GM12878 (cell line): ENCODE data around the gene APC2. TPM values are rescaled to one million over a fixed set of nuclear protein-coding genes. Genes with fewer than 3 reads are reported as not detected.

Experiments used
- ATAC-seq: fragments of 200-7000 bp; cut with Tn5 transposase; 3 replicates; pipeline ENCODE4 v1.9.1; 2020; ENCODE audit warnings: mild to moderate bottlenecking, moderate library complexity
- BruUV-seq: library from RNA; stranded (reverse); fragments of 400-500 nt; replicated peaks from 2 replicates; lab custom pipeline; 2021; lab: Mats Ljungman, UMichigan
- CTCF ChIA-PET: fragments of 300-600 bp; sonication (Branson Sonifier 250); formaldehyde crosslinking; extraction: SDS; loops from one replicate; lab custom pipeline; 2021; ENCODE audit warnings: inconsistent platforms; lab: Yijun Ruan, JAX
- POLR2A ChIA-PET: fragments of 350-600 bp; formaldehyde crosslinking; extraction: SDS; loops from one replicate; lab custom pipeline; 2021; ENCODE audit warnings: inconsistent platforms; lab: Charles Lee
- RAD21 ChIA-PET: fragments of 300-600 bp; sonication (Branson Sonifier 250); formaldehyde crosslinking; loops from one replicate; lab custom pipeline; 2023; ENCODE audit warnings: antibody characterized with exemption; ENCODE audit not compliant: unreplicated experiment; lab: Charles Lee
- SMC1A ChIA-PET: fragments of 300-600 bp; sonication (Branson Sonifier 250); formaldehyde crosslinking; loops from one replicate; lab custom pipeline; 2023; ENCODE audit not compliant: unreplicated experiment, uncharacterized antibody; lab: Charles Lee
- DNase-seq: peaks from one replicate; pipeline ENCODE4 v3.0.0-alpha.2; 2011; ENCODE audit warnings: low read depth, low spot score
- FAIRE-seq: peaks from 3 replicates; lab custom pipeline; 2011; peaks lifted over from hg19 to GRCh38; lab: Jason Lieb, UNC
- H2AFZ ChIP-seq: 2 replicates; pipeline ENCODE4 v1.6.0; 2011; ENCODE audit warnings: low read depth, low read length, control low read depth; ENCODE audit not compliant: control insufficient read depth
- H3K27ac ChIP-seq: 2 replicates; pipeline ENCODE4 v1.5.1; 2011; ENCODE audit warnings: control low read depth; ENCODE audit not compliant: control insufficient read depth, insufficient read depth
- H3K27me3 ChIP-seq, 2 experiments: replicated peaks in 1 of 2; 2 replicates each; pipeline versions ENCODE4 v1.6.0 to v1.6.1; 2011; ENCODE audit warnings: low read length in 1 of 2; ENCODE audit not compliant: control insufficient read depth in 2 of 2, insufficient read depth in 2 of 2
- H3K36me3 ChIP-seq, 2 experiments: 2 replicates each; pipeline ENCODE4 v1.5.1; 2011; ENCODE audit warnings: low read length in 1 of 2; ENCODE audit not compliant: control insufficient read depth in 2 of 2, insufficient read depth in 2 of 2
- H3K4me1 ChIP-seq: 2 replicates; pipeline ENCODE4 v1.6.1; 2011; ENCODE audit warnings: mild to moderate bottlenecking, low read length, moderate library complexity, mixed read lengths; ENCODE audit not compliant: control insufficient read depth, insufficient read depth
- H3K4me2 ChIP-seq: 2 replicates; pipeline ENCODE4 v1.6.0; 2011; ENCODE audit warnings: control low read depth; ENCODE audit not compliant: control insufficient read depth, insufficient read depth
- H3K4me3 ChIP-seq: fragments of 200-600 bp; sonication (generic); 2 replicates; pipeline ENCODE4 v1.5.1; 2016
- H3K79me2 ChIP-seq: 2 replicates; pipeline ENCODE4 v1.6.0; 2011; ENCODE audit warnings: low read length; ENCODE audit not compliant: control insufficient read depth, insufficient read depth
- H3K9ac ChIP-seq: 2 replicates; pipeline ENCODE4 v1.8.0; 2011; ENCODE audit warnings: low read length, control low read depth, mixed read lengths; ENCODE audit not compliant: control insufficient read depth, insufficient read depth
- H3K9me3 ChIP-seq: replicated peaks from 3 replicates; pipeline ENCODE4 v1.5.1; 2011; ENCODE audit warnings: mild to moderate bottlenecking, low read length; ENCODE audit not compliant: control insufficient read depth, insufficient read depth
- H4K20me1 ChIP-seq: 2 replicates; pipeline ENCODE4 v1.6.0; 2011; ENCODE audit not compliant: control insufficient read depth, insufficient read depth
- CEBPZ ChIP-seq: fragments of 150-350 bp; IDR thresholded peaks from 2 replicates; pipeline ENCODE4 v1.6.1; 2016; ENCODE audit warnings: low read depth, low read length
- GATAD2B ChIP-seq: fragments of 450-650 bp; conservative IDR thresholded peaks from 2 replicates; pipeline ENCODE4 v1.6.1; 2017; ENCODE audit warnings: low read depth, mild to moderate bottlenecking, moderate library complexity
- HDGF ChIP-seq: fragments of 450-650 bp; IDR thresholded peaks from 2 replicates; pipeline ENCODE4 v1.6.1; 2016; ENCODE audit warnings: antibody characterized with exemption
- NFYB ChIP-seq: IDR thresholded peaks from 2 replicates; pipeline ENCODE4 v1.6.1; 2011; ENCODE audit warnings: low read depth, mild to moderate bottlenecking, low read length, improper control_type of control experiment, moderate library complexity; ENCODE audit not compliant: insufficient read depth
- PML ChIP-seq: IDR thresholded peaks from 2 replicates; pipeline ENCODE4 v1.6.1; 2012; ENCODE audit warnings: low read length, inconsistent platforms
- RAD21 ChIP-seq: IDR thresholded peaks from 2 replicates; pipeline ENCODE4 v1.6.1; 2011; ENCODE audit warnings: mild to moderate bottlenecking, low read depth, low read length, moderate library complexity; ENCODE audit not compliant: insufficient read depth
- SREBF2 ChIP-seq: IDR thresholded peaks from 2 replicates; pipeline ENCODE4 v1.6.1; 2012; ENCODE audit warnings: mild to moderate bottlenecking, low read length
- SUZ12 ChIP-seq: fragments of 200-600 bp; sonication (generic); IDR thresholded peaks from one replicate; pipeline ENCODE4 v1.6.1; 2018; ENCODE audit warnings: antibody characterized with exemption, mild to moderate bottlenecking; ENCODE audit not compliant: unreplicated experiment
- WGBS: methylation state at CpG from one replicate; pipeline ENCODE4 v1.1.6; 2016; ENCODE audit warnings: low lambda C conversion rate; ENCODE audit not compliant: insufficient replicate concordance, insufficient coverage; ENCODE audit errors: missing lambda C conversion rate; 5-methylcytosine and 5-hydroxymethylcytosine counted together
- in situ Hi-C: fragments of 300-500 bp; cut with MboI; formaldehyde crosslinking; loops from 9 replicates; pipeline ENCODE4 v1.14.3; 2018; ENCODE audit warnings: mixed read lengths
- intact Hi-C: fragments of 100-400 bp; cut with micrococcal nuclease; formaldehyde crosslinking; loops from one replicate; pipeline ENCODE4 v1.14.2; 2022; ENCODE audit not compliant: unreplicated experiment
- polyA plus RNA-seq, 11 experiments: library from polyadenylated mRNA; depleted of rRNA in 4 of 11; unstranded in 6 of 11; stranded (reverse) in 5 of 11; fragments of >200 nt; fragmentation: Nextera tagmentation in 4 of 11; fragmentation: Illumina TruSeq in 1 of 11; extraction: Ambion mirVana in 4 of 11; extraction: Trizol in 1 of 11; gene quantifications; 1 replicate in 1 of 11; 2 replicates in 10 of 11; pipeline versions ENCODE4 v1.2.1 to v1.2.3, GENCODE V29; 2011 to 2016; ENCODE audit warnings: inconsistent platforms in 2 of 11, missing spikeins in 2 of 11, low read depth in 1 of 11
- total RNA-seq, 4 experiments: library from RNA; depleted of rRNA in 3 of 4; stranded (reverse); fragments of >200 nt in 3 of 4; fragmentation: Illumina TruSeq in 1 of 4; extraction: Trizol in 1 of 4; gene quantifications; 2 replicates each; pipeline versions ENCODE4 v1.2.1 to v1.2.3, GENCODE V29; 2013 to 2021
- TF ChIP-seq, protein P1 (sequence below): fragments of 450-650 bp; formaldehyde crosslinking; IDR thresholded peaks from 2 replicates; pipeline ENCODE4 v1.5.0; 2022; ENCODE audit warnings: mild to moderate bottlenecking, missing genetic modification characterization

Gene APC2
- total and polyA plus RNA-seq, 10 of the 15 experiments (the other 5 are each of a cell fraction or from before 2014, with no cell fraction given) = under 0.01 to 0.73 (median 0.04) TPM; not detected in 5

DNA sequence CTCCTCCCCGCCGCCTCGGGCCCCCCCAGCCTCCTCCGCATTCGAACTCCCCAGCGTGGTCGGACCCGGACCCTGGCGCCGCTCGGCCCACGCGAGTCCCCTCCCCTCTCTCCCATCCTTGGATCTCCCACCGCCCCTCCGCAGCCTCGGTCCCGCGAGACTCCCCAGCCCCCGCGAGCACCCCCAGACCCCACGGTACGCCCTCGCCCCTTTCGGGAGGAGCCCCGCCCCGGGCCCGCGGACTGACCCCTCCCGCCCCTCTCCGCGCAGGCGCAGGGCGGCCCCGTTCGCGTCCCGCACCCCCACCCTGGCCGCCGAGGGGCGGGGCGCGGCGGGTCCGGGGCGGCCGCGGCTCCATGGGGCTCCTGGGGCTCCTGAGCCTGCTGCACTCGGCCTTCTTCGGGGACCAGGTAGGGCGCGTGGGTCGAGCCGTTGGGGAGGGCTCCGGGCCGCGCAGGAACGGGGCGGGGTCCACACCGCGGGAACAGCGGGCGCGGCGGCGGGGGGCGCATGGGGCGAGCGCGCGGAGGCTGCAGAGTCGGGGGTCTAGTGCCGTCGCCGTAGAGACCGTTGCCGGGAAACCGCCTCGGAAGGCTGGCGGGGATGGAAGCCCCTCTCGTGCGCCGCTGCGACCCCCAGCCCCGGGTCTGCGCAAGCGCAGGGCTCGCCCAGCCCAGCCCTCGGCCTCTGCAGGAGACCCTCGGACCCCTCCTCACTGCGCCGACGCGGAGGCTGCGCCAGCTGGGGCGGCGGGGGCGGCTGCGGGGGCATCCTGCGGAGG lies 3.8 kb upstream of the APC2 start (continued):
- no peak for TF ChIP-seq CEBPZ
- no peak for TF ChIP-seq SREBF2
- no peak for TF ChIP-seq RAD21

DNA sequence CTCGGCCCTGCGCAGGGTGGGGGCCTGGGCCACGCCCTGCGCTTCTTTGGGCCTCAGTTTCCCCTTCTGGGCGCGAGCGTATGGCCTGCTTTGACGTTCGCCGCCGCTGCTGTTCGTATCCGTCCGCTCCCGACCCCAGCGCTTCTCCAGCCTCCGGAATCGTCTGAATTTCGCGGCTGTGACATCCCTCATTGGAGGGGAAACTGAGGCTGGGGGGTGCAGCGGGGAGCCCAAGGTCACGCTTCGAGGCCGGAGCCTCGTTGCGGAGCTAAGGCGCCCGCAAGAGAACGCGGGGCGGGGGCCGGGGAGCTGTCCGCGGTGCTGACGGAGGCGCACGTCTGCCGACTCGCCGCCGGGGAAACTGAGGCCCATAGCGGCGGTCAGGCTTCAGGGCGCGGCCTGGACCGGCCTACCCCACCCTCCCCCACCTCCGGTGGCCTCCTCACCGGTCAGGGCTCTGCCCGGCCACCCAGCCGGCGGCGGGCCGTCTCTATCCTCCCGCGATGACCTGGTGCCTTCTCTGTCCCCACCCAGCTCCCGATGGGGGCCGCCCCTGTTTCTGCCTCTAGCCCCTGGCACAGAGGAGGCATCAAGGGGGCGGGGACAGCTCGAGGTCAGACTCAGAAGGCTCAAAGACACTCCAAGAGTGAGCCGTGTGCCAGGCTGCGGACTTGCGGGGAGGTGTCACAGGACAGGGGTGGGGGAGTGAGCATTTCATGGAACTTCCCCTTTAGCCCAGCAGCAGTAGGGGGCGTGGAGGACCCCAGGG lies 3.0 kb upstream of the APC2 start:
- FAIRE-seq = no peak
- Histone ChIP-seq H3K36me3 (peaks cover 4 to 5% of the 10 kb centered on the region in 2 experiments; a peak in 3 of 4 replicates), H3K4me1 (peaks cover 7% of the 10 kb centered on the region; the same call in 1 of the 2 replicates), H3K27me3 (peaks cover 10 to 14% of the 10 kb centered on the region in 2 experiments), H3K4me3 (no peak overlapping the region), H3K9me3 (no peaks in the 10 kb centered on the region), H3K9ac (no peak overlapping the region), H3K4me2 (no peak overlapping the region), H2AFZ (no peak overlapping the region), H3K79me2 (no peaks in the 10 kb centered on the region; the same call in 1 of the 2 replicates), H4K20me1 (no peaks in the 10 kb centered on the region), H3K27ac (no peak overlapping the region)
- in situ Hi-C loops (no loop called here), intact Hi-C loops (no loop called here)
- BruUV-seq = no TSS peak
- no peak for ATAC-seq
- CTCF ChIA-PET = no interaction called here
- POLR2A ChIA-PET = no interaction called here
- SMC1A ChIA-PET = no interaction called here
- no peak for DNase-seq
- RAD21 ChIA-PET = no interaction called here
- 19% methylated on average over 58 of the region's 63 CpGs for WGBS
- TF ChIP-seq, protein P1, sequence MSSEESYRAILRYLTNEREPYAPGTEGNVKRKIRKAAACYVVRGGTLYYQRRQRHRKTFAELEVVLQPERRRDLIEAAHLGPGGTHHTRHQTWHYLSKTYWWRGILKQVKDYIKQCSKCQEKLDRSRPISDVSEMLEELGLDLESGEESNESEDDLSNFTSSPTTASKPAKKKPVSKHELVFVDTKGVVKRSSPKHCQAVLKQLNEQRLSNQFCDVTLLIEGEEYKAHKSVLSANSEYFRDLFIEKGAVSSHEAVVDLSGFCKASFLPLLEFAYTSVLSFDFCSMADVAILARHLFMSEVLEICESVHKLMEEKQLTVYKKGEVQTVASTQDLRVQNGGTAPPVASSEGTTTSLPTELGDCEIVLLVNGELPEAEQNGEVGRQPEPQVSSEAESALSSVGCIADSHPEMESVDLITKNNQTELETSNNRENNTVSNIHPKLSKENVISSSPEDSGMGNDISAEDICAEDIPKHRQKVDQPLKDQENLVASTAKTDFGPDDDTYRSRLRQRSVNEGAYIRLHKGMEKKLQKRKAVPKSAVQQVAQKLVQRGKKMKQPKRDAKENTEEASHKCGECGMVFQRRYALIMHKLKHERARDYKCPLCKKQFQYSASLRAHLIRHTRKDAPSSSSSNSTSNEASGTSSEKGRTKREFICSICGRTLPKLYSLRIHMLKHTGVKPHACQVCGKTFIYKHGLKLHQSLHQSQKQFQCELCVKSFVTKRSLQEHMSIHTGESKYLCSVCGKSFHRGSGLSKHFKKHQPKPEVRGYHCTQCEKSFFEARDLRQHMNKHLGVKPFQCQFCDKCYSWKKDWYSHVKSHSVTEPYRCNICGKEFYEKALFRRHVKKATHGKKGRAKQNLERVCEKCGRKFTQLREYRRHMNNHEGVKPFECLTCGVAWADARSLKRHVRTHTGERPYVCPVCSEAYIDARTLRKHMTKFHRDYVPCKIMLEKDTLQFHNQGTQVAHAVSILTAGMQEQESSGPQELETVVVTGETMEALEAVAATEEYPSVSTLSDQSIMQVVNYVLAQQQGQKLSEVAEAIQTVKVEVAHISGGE (CRISPR knock-in tag) = no peak
- TF ChIP-seq NFYB = no peak
- peak; percentile 94 for TF ChIP-seq SUZ12
- no peak for TF ChIP-seq HDGF
- no peak for TF ChIP-seq PML
- TF ChIP-seq GATAD2B = no peak
